ENCODE data around the gene CRB2.

DNA sequence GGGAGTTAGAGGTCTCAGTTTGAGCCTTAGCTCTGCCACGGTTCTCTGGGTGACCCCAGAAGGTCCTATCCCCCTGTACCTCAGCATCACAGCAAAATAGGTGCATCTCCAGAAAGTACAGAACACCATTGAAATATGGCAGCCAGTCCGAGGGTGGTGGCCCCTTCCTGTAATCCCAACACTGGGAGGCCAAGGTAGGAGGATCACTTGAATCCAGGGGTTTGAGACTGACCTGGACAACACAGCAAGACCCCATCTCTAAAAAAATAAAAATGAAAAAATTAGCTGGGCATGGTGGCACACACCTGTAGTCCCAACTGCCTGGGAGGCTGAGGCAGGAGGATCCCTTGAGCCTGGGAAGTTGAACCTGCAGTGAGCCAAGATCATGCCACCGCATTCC lies 7.0 kb upstream of the CRB2 start:
- TF ChIP-seq CTCF (IDR thresholded peaks at IDR 0.05) = no peak
- no peak for TF ChIP-seq POLR2A (IDR thresholded peaks at IDR 0.05)

Measured in adrenal gland (tissue), 5 donors.